CD4-positive, alpha-beta T cell treated with Interferon gamma for 1 hour (primary cell): ENCODE results near the gene TRAK1.

Experiments used
- DNase-seq: peaks from one replicate; pipeline ENCODE4 v3.0.0-alpha.2; 2020

TRAK1 gene

DNA sequence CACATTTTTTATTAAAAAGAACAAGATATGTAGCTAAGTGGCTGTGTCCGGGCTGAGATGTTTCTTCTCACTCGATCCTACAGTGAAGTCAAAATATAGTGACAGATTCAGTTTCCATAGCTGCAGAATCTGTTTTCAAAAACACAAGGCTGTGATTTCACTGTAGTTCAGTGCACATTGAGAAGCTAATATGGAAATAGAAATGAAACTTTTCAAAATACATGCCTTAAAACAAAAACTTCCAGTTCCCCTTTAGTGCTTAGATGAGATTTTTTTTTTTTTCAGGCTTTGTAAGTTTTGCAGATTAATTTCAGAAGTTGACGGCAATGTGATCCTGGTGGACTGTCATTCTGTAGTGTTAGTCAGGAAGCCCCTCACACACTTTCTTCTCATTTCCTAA lies 23.8 kb upstream of the TRAK1 start:
- no peak for DNase-seq

DNA sequence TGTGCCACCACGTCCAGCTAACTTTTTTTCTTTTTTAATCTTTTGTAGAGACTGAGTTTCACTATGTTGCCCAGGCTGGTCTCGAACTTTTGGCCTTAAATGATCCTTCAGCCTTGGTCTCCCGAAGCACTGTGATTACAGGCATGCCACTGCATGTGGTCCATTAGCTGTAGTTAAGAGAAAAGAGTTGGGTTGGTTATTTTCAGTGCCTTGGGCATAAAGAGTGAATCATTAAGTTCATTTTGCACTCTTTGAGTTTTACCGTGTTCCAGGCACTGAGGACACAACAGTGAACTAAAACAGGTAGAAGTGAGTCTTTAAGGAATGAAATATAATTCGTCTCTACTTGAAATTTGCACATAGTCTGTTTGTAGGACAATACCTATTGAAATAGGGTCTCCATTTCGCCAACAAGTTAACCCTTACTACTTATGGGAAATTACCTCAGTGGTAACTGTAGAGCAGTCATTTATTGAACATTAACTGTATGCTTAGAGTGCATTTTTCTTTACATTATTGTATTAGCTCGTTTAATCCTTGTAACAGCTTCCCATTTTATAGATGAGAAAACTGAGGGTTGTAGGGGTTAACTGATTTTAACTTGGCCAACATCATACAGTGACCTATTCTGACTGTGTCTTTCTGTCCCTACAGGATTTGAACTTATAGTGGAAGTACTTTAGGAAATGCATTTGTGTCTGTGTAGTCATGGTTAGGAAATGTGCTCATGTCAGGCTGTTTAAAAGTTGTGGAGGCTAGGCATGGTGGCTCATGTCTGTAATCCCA lies 22.7 kb upstream of the TRAK1 start:
- DNase-seq, result no peak

DNA sequence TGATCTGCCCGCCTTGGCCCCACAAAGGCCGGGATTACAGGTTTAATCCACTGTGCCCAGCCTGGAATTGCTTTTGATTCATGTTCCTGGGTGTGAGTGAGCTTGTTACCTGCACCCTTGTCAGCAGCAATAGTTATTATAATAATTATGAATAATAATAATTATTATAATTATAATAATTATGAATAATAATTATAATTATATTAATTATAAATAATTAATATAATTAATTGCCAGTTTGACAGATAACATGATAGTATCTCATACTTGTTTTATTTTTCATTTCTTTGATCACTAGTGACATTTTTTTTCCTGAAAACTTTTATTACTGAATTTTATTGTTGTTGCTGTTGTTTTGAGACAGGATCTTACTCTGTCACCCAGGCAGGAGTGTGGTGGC lies 21.1 kb upstream of the TRAK1 start:
- DNase-seq, result no peak

DNA sequence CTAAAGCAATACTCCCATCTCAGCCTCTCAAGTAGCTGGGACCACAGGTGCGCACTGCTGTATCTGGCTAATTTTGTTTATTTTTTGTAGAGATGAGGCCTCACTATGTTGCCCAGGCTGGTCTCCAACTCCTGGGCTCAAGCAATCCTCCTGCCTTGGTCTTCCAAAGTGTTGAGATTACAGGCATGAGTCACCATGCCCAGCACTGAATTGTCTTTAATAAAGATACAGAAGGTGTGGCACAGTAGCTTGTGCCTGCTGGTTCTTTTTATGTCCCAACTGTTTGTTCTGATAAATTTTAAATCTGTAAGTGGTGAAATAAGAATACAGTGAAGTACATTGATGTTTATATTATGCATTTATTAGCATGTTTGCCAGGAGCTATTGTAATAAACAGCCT lies 20.6 kb upstream of the TRAK1 start:
- no peak for DNase-seq

DNA sequence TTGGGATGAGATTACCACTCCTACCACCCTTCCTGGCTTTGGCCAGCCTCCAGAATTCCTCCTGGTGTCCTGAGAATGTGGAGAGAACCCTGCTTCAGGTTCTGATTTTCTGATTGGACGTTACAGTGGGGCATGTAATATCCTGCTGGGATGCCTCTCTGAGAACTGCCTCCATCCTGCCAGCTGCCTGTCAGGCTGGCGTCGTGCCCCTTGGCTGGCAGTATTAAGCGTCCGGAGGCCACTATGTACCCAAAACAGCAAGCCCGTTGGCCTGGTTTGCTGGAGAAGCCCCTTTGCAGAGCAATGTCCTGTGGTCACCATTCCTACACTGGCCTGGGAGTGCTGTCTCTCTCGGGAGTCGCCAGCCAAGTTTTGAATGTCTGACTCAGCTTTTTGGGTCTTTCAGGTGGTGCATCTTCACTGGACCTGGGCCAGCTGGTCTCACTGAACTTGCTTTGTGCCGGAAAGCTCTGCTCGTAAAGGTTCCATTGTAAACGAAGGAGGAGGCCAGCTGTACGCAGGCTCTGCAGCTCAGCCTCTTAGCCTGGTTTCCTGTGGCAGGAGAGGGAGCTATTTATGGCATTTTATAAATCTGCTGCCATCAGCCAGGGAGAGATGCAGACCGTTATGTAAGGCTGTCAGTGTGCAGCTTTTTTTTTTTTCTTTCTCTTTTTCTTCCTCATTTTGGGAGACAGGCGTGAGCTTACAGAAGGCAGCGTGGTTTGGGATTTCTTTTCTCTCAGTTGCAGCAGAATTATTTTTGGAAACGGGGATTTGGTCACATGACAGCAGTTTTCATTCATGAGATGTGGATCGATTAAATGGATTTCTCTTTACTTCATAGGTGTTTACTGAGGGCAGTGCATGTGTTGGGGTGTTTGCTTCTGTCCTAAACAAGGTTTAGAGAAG lies 19.0 kb upstream of the TRAK1 start:
- DNase-seq, result no peak

DNA sequence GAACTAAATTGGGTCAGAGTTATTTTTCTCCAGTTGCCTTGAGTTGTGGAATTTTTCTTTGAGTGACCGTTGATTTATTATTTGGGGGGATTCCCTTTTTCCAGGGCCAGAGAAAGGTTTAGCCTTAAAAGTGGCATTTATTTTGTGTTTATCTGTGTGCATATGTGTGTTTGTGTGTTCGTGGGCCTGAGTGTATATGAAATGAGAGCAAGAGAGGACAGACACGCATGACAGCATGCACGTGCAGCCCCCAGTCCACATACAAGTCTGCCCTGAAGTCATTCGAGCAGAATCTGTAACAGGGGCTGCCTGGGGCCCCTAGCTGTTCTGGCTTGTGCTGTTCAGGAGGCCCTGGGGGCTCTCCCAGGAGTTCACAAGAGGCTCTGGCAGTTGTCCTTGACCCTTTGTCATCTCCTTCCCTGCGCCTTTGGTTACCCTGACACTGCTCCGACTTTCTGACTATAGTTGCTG lies 18.3 kb upstream of the TRAK1 start:
- no peak for DNase-seq

DNA sequence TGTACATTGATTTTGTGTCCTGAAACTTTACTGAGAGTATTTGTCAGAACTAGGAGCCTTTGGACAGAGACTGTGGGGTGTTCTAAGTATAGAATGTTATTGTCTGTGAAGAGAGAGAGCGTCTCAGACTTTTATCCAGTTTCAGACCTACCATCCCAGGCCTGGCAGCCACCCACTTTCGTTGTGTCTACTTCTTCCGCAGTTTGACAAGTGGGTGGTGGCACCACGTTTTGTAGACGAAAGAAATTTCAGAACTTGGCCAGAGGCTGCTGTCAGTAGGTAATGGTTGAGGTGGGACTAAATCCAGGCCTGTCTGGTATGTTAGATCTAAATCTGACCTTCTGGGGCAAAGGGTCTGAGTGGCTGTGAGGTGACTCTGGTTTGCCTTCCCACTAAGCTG lies 13.4 kb upstream of the TRAK1 start:
- DNase-seq, result no peak

DNA sequence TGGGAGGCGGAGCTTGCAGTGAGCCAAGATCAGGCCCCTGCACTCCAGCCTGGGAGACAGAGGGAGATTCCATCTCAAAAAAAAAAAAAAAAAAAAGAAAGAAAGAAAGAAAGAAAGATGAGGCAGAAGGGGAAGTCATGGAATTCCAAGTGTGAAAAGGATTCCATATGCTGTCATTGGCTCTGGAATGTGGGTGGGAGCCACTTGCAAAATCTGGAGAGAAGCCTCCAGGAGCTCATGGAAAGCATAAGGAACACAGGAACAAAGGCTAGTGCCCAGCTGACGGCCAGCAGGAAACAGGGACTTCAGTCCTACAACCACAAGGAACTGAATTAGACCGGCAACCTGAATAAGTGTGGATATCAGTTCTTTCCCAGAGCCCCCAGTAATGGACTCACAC lies 12.5 kb upstream of the TRAK1 start:
- no peak for DNase-seq

DNA sequence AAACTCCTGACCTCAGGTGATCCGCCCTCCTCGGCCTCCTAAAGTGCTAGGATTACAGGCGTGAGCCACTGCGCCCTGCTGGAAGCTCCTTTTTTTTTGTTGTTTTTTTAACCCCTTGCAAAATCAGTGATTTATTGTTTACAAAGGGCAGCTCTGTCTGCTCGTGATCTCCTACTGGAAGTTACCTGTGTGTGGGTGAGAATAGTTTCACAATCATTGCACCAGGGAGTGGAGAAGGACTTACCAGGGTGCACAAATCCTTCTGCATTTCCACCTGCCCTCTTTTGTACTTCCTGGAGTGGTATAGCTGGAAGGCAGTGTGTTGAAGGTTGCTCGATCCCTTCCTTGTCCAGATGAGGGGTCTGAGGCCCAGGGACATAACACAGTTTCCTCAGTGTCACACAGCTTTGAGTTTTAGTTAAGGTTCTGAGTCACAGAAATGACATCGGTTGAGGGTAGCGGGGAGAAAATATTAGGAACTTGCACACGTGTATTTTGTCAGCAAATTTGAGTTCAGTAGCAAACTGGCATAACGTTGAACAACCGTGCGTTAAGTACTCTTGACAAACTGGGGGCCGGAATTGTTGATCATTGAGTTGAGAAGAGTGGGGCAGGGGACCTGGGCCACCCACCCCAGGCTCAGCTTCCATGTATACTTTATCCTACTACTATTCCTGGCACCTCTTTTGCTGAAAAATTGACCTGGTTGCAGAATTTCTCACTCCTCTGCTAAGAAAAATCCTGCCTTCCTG lies 11.3 kb upstream of the TRAK1 start:
- DNase-seq, result no peak

DNA sequence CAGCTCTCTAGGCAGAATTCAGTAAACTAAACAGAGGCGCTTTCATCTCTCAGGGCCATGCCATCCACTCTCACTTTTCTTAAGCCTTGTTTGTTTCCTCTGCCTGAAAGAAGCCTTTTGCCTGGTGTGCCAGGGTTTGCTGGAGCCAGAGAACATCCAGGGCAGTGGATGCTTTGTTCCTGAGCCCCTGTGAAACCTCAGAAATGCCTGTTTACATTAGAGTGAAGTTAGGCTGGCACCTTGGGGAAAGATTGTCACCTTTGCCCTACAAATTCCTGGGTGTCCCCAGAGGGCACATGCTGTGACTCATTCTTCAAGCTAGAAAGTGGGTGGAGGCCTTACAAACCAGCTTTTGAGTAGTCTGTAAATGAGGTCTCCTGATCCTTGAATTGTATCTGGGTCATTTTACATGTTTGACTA lies 10.7 kb upstream of the TRAK1 start:
- DNase-seq, result no peak

DNA sequence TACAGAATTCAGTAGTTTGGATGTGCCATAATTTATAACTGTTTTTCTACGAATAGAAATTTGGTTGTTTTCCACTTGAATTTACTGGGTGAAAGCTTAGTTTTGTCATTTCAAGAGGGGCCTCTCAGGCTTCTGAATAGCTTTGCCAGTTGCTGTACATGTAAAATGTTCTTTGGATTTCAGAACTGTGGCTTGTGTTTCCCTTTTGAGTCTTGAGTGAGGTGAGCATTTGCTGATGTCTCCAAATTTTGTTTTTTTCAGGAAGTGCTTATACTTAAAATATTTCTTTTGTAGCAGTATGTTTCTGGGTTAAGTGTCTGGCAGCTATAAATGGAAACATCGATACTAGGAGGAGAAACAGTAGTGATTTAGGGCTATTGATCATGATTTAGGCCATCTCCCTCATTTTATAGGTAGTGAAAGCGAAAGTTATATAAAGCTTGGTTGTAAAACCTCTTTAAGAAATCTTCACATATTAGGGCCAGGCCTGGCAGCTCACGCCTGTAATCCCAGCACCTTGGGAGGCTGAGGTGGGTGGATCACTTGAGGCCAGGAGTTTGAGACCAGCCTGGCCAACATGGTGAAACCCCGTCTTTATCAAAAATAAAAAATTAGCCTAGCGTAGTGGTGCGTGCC lies 9.2 kb upstream of the TRAK1 start:
- no peak for DNase-seq

DNA sequence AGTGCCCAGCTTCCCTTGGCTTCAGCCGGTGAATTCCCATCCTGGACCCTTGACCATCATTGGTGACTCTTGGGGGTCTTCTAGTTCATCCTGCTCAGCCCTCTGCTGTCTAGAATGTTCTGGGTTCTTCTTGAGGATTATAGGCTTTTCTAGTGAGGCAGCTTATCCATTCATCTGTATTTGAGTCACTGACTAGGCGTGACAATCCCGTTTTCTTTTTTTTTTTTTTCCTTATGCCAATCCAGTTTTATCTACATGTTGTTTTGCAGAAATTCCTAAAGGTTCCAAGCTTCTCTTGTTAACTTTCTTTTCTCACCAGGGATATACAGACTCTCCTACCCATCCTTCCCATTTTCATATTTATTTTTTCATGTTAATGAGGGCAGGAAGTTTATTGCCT lies 6.6 kb upstream of the TRAK1 start:
- no peak for DNase-seq

DNA sequence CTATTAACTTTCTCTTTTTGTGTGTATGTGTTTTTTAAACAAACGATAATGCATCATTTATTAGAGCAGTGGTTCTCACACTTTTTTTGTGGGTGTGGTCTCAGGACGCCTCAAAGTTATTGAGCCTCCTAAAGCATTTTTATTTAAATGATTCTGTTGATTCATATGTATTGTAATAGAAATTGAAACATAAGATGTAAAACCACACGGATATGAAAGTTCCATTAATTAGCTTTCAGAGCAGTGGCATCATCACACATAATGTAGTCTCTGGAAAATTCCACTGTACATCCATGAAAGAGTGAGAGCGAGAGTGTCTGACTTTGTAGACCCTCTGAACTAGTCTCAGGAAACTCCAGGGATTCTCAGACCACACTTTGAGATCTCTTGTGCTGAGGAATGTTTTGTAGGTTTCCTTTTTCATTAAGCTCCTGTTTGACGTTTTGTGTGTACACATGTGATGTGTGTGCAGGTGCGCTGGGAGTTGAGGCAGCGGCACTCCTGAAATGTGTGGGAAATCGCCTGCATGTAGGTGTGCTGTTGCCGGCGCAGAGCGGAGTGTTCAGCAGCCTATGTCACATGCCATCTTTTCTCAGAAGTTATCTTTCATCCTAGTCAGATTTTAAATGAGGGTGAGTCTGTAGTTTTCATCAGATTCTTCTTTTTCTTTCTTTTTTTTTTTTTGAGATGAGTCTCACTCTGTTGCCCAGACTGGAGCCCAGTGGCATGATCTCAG lies 5.3 kb upstream of the TRAK1 start:
- DNase-seq, result no peak

DNA sequence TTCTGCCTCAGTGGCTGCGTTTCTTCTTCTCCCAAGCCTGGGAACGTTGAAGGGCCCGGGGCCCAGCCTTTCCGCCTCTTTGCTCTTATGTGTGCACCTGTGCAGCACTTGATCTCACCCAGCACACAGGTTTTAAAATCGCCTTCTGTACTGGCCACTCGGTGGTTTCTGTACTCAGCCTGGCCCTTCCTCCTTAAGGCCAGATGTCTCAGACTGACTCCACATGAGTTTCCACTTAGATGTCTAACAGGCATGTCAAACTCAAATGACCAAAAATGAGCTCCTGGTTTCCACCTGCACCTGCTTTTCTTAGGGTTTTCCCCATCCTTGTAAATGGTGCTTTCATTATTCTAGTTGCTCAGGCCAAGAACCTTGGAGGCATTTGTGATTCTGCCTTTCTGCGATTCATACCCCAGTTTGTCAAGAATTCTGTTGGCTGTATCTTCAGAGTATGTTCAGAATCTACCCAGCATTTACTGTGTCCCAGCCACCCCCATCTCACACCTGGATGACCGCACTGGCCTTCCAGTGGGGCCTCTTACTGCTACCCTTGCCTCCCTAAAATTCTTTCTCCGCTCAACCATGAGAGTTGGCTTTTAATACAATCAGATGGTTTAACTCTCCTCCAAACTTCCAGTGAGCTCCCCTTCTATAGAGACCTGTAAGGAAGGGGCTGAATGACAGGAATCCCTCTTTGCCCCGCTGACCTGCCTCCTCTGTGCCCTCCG lies 2.2 kb upstream of the TRAK1 start:
- no peak for DNase-seq

DNA sequence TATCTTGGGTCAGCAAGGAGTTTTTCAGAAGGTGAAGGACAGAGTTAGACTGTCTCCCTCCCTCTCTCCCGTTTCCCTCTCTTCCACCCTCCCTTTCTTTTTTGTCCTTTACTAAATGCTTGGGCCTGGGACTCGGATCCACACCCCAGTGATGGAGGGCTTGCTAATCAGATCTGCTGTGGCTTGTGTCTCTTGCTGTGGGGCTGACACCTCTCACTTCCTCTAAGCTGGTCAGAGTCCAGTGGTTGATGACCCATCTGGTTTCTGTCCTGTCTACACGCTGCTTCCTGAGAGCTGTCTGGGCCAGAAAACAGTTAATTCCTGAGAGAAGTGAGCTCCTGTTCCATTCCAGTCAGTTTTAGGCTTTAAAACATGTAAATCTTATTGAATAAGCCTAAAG lies 849 bp downstream of the TRAK1 start:
- no peak for DNase-seq

DNA sequence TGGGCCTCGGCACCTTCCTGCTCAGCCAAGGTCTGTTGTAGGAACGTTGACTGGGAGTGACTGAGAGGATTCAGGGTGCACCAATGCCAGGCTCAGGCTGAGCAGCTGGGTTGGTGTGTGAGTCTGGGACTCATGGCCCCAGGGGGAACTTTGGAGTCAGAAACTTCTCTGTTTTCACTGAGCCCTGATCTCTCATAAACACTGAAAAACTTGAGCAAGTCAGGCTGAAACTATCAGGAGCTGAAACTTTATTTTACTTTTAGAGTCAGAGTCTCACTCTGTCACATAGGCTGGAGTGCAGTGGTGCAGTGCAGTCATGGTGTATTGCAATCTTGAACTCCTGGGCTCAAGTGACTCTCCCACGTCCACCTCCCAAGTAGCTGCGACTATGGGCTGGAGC lies 3.0 kb downstream of the TRAK1 start:
- DNase-seq, result no peak

DNA sequence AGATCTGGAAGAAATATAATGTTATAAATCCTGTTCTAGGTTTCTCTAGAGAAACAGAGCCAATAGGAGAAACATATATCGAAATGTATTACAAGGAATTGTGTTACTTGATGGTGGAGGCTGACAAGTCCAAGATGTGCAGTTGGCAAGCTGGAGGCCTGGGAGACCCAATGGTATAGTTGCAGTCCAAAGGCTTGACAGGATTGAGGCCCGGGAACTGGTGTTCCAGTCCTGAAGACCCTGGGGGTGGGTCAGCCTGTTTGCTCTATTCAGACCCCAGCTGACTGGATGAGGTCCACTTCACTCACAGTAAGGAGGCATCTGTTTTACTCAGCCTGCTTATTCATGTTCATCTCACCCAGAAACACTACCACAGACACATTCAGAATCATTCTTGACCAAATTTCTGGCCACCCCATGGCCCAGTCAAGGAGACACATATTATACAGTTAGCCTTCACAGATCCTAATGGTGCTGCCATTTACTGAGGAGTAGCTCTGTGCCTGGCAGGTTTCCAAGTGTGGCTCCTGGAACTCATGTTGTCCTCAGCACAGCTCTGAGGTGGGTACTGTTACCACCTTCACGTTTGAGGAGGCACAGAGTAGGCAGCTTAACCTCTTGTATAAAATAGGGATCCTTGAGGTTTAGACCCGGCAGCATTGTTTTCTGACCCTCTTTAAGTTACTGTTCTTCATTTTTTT lies 3.7 kb downstream of the TRAK1 start:
- DNase-seq, result no peak

DNA sequence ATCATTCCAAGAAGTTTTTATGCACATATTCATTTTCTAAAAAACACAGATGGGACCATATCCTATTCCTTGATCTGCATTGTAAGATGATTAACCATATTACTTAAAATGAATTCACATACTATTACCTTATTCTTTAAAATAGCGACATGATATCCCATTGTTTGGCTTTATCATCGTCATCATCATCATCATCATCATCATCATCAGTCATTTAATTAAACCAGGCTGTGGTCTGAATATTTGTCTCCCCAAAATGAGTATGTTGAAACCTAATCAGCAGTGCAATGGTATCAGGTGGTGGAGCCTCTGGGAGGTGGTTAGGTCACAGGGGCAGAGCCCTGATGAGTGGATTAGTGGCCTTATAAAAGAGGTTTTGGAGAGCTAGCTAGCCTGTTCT lies 4.4 kb downstream of the TRAK1 start:
- DNase-seq, result no peak

DNA sequence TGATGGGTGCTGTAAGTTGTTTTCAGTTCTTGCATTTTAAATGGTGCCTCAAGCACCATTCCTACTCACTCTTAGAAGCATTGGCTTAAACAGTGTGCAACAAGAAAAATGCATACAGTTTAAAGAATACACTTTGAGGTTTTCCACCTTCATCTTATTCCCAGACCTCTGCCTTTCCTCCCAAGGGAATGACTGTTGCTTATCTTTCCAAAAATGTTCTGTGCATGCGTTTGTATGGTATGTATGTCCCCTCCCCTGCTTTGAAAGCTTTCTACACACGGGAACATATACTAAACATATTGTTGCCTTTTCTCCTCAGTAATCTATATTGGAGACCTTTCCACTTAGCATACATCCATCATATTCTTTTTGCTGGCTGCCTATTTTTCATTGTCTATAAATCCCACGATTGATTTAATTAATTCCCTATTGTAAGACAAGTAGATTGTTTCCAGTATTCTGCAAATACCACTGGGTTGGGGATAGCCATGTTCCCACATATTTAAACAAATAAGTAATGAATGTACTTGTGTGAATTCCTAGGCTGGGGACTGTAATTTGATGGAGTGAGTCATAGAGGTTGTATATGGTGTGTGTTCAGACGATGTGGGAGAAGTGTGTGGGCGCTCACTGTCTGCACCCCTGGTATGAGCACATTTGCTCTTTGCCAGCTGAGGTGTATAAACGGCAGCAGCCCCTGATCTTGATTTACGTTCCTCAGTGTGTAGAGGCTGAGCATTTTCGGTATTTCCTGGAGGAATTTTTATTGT lies 5.8 kb downstream of the TRAK1 start:
- no peak for DNase-seq

DNA sequence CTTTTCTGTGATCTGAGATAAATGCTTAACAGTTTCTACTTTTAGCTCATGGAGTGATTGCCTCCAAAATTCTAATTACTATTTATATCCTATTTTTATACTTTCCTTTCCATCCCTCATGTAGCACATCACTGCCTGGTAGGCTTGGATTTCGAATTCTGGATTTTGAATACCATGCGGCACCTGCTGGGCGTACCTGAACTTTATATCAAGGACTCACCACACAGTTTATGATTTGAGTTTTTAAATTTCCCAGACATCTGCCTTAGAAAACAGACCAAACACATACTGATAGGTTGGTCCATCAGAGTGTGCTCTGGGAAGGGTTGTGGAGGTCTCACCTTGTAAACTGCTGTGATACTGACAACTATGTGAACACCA lies 6.4 kb downstream of the TRAK1 start:
- DNase-seq, result no peak
